GM21515 (cell line): ENCODE results near the gene NEK7.
"Not testable (repeated sequence)": the region's sequence is repeated elsewhere in the genome, so short reads cannot be mapped to it uniquely, and the experiment has no call there.

Source experiments
- ATAC-seq: cut with Tn5 transposase; IDR thresholded peaks from one replicate; pipeline ENCODE4 v1.9.1; 2021; ENCODE audit not compliant: unreplicated experiment

The NEK7 gene

DNA sequence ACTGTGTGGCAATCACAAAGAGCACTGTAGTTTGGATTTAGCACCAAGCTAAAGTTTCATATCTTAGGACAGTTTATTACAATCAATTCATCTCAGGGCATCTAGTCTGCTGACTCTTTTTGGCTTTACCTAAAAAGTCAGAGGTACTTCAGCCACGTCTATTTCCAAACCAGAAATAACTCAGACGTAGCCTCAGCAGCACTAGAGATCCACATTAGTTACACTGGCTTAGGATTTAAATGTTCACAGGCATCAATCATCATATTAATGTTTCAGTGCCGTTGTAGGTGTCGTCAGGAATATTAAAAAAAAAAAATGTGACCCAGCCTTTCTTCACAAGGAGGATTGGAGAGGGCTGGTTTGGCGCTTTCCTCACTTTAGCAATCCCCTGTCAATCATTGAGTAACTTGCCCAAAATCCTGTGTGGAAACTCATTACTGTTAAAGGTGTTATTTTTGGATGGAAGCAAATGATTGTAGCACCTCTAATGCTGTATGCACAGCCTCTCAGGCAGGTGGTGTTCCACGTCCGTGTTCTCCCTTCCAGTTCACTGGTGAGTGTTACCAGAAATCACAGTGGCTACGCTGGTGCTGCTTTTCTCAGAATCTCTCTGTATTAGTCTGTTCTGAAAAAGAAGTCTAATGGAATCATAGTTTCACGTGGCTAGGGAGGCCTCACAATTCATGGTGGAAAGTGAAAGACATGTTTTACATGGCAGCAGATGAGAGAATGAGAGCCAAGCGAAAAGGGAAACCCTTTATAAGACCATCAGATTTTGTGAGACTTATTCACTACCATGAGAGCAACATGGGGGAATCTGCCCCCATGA, 45.4 kb downstream of the NEK7 start:
- peak; percentile 82 for ATAC-seq

DNA sequence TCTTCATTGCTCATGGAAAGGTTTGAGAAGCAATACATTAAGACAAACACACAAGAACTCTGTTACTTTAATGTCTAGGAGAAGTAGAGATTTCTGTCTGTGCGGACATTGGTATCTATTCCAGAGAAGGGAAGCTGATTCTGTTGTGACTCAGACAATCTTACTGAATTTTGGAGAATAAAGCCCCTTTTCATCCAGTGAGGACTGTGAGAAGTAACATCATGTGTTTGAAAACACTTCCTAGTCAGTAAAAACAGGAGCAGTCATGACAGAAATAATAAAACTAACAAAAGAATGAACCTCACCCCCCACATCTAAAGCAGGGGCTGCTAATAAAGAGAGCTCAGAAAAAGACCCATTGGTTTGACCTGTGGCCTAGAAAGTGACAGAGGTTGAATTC, 46.6 kb downstream of the NEK7 start:
- ATAC-seq = no peak

DNA sequence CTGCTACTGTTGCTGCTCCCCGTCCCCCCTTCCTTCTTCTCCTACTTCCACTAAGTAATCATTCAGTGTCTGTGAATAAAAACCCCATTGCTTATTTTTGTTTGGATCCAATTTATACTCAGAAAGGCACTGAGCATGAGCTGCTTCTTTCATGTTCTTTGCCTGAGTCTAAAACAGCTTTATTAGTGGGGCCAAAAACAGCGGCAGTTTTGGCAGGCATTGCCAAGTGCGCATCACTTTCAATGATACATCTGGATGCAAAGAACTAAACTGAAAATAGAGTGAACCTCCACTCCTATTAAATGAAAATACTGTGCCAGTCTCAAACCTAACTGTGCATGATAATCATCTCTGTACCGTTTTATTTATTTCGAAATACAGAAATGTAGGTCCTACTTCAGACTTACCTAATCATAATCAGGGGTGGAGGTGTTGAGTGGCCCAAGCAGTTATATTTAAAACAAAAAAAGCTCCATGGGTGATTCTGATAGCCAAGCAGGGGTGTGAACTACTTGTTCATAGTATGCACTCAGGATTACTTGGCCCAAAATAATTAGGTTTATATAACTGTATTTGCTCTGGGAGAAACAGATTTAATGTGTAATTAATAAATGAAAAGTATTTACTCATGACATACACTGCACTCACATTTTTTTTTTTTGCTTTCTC, 48.4 kb downstream of the NEK7 start:
- no peak for ATAC-seq

DNA sequence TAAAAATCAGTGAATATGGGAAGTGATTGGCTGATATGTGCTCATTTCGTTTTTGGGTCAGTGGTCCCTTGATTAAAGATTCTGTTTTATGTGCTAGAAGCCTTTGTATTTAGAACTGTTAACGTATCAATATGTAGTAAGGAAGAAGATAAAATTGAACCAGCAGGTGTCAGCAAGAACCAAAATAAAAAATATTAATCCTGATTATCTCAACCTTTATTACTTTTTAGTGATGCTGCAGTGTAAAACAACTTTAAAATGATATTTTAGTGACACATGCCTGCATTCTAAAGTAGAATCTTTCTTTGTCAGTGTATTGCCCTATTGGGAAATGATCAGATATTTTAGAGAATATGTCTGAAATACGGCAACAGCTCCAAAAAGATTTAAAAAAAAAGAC, 49.5 kb downstream of the NEK7 start:
- no peak for ATAC-seq

DNA sequence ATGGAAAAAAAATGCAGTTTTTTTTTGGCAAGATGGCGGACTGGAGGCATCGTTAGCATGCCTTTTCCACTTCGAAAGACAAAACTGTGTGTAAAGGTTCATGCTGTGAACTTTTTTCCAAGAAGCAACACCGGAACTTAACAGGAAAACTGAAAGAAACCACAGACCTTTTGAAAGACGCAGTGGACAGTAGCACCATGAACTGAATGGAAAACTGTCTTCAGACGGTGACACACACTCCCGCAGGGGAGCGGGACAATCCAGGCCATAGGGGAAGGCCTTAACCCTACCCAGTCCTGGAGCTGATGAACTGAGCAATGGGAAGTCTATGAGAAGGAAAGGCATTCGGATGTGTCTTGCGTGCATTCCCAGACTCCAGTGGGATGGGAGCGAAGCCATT, 54.9 kb downstream of the NEK7 start:
- ATAC-seq = no peak

DNA sequence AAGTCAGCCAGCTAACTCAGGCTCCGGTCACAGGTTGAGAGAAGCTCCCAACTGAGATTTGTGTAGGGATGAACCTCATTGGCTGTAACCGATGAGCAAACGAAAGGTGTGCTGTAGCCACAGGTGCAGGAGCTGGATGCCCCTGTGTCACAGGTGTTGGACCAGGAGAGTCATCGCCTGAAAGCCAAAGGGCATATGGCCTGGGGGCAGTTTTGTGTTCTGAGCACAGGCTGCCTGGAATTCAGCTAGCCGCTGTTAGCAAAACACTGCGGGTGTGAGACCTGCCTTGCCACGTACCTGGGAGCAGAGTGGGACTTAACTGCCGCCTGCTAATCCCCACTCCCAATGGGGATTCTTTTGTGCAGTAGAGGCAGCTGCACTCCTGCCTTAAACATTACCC, 55.3 kb downstream of the NEK7 start:
- no peak for ATAC-seq

DNA sequence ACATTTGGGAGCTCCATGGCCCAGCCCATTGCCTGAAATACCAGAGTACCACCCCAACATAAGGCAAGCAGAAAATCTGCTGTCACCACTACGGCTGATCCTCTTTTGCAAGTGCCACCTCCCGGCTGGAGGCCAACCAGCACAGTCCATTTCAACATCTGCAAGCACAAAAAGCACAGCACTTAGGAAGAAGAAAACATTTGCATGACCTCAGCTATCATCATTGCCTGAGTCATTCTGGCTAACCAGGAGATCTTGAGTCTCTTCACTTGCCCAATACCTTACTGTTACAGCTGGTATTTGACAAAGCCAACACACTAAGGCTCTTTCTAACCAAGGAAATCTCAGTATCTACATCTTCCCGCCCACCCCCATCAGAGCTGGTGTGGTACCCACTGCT, 55.9 kb downstream of the NEK7 start:
- ATAC-seq = no peak

DNA sequence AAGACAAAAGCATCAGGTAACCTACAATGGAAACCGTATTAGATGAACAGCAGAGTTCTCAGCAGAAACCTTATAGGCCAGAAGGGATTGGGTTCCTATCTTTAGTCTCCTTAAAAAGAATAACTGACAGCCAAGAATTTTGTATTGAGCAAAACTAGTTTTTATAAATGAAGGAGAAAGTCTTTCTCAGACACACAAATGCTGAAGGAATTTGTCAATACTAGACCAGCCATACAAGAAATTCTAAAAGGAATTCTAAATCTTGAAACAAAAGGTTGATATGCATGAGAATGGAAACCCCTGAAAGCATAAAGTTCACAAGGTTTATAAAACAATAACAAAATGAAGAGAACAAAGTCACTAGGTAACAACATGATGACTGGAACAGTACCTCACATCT, 58.1 kb downstream of the NEK7 start:
- ATAC-seq = no peak

DNA sequence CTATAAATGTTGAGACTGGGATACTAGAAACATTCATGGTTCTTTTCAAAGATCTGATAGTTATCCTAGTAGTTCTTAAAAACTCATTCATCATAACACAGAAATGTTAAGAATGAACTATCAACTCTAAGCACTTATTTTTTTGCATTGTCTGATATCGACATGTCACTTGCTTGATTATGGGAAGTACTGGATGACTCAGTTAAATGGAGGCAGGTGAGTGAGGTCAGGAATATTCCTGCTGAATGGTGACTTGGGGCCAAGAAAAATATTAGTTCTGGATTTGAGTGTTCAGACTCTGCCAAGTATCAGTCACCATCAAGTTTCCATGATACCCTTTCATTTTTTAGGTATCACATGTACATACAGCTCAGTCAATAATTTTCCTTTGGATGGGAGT, 63.6 kb downstream of the NEK7 start:
- no peak for ATAC-seq

DNA sequence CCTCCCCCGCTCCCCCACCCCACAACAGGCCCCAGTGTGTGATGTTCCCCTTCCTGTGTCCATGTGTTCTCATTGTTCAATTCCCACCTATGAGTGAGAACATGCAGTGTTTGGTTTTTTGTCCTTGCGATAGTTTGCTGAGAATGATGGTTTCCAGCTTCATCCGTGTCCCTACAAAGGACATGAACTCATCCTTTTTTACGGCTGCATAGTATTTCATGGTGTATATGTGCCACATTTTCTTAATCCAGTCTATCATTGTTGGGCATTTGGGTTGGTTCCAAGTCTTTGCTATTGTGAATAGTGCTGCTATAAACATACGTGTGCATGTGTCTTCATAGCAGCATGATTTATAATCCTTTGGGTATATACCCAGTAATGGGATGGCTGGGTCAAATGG, 70.2 kb downstream of the NEK7 start:
- not testable (repeated sequence) for ATAC-seq

DNA sequence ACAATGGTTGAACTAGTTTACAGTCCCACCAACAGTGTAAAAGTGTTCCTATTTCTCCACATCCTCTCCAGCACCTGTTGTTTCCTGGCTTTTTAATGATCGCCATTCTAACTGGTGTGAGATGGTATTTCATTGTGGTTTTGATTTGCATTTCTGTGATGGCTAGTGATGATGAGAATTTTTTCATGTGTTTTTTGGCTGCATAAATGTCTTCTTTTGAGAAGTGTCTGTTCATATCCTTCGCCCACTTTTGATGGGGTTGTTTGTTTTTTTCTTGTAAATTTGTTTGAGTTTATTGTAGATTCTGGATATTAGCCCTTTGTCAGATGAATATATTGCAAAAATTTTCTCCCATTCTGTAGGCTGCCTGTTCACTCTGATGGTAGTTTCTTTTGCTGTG, 70.7 kb downstream of the NEK7 start:
- ATAC-seq = not testable (repeated sequence)

DNA sequence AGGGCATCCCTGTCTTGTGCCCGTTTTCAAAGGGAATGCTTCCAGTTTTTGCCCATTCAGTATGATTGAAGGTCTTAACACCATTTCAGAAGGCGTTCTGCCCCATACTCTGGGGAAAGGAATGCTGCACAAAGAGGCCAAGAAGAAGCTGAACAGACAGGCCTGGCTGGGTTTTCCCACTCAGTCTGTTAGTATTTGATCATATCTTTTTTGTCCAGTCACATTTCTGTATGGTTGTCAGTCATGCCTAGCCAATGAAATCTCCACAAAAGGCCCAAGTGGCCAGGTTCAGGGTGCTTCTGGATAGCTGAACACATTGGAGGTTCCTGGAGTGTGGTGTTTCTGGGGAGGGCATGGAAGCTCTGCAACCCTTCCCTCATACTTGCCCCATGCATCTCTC, 72.1 kb downstream of the NEK7 start:
- ATAC-seq = no peak

DNA sequence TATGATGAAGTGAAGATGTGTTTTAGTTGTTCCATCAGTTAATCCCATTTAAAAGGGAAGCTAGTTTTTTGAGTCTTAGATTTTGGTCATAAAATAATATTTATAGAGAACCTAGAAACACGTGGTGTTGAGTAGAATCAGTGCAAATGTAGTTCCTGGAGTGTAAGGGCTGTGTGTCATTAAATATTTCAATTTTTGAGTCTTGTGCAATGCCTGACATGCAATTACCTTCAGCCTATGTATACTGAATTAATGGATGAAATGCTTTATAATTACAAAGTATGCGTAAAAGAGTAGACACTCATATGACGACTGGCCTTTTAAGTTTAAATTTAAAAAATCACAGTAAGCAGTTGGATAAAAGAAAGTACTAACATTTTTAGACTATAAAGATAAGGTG, 75.0 kb downstream of the NEK7 start:
- ATAC-seq = no peak

DNA sequence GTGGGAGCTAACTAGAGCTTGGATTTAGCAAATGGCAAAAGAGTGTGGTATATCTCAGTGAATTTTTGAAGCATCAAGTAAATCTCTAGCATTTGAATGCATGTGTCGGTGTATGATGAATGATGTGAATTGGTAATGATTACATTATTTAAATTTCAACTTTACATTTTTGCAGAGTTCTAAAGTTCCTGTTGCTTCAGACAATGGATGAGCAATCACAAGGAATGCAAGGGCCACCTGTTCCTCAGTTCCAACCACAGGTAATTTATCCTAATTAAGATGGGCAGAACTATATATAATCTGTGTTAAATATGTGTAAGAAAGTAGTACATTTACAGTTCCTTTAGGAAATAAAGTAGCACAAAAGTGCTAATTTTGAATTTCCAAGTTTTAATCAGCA, 75.6 kb downstream of the NEK7 start:
- no peak for ATAC-seq

DNA sequence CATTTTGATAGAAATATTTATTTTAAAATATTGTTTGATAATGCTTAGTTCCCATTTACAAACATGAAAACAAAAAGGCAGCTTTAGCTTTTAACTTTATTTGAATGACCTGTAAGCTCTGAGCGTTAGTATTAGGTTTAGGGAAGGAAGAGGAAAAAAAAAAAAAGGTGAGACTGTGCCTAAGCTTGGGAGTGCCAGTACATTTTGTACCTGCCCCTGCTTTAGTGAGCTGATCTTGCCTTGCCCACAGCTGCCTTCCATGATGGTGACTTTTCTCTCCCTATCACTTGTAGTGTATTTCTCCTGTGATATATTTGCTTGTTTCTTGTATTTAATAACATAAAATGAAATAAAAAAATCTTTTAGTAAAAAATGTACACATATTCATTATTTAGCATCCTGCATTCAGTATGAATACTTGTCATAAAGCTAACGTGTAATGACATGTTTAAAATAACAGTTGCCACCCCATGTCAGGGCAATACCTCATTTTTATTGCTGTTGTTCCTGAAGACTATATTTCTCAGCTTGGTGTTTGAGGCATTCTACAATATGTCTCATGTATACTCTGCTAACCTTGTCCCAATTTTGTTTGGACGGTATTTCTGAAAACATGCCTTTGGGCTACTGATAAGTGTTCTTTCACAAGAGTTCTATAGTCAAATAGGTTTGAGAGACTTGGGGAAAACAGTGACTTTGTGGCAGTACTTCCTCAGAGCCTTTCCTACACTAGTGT, 76.3 kb downstream of the NEK7 start:
- no peak for ATAC-seq

DNA sequence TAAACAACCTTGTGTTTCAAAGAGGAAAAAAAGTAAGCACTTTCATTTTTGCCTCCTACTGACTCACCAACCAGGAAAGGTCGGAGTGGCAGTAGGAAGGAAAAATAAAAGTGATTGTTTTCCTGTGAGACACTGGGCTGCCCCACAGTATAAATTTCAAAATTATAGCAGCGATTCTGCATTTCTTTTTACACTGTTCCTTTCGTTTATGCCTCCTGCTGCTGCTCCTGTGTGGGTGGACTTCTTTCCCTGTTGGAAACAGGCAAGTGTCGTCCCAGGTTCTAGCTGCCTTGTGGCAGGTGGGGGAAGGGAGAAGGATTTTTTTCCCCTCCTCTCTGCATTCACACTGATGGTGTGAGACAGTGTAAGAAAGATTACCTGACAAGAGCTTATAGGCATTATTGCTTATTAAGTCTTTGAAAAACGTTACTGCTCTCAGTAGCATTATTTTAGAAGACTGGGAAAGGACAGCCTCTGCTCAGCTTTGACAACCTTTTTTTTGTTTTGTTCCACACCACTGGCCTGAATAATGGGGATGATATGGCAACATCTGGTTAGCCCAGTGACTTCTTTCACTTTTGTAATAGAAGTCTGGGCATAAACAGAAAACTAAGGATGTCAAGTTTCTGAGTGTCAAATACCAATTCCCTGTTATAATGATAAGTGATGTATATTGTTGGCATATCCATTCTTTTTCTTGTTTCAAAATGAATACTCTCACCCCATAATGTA, 77.9 kb downstream of the NEK7 start:
- ATAC-seq = no peak

DNA sequence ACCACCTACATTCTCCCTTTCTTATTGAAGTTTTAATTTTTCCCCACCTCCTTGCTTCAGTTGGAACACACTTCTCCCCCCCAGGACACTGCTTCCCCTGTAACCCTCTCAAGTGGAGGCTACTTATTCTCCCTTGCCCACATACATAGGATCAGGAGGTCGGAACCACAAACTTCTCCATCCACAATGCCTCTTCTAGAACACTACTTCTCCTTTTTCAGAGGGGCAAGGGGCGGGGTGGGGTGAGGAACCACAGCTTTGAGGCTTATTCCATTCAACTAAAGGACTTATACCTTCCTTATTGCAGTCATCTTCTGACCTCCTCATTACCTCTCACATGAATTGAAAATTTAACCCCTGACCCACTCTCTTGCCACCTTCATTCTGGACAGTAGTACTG, 81.3 kb downstream of the NEK7 start:
- no peak for ATAC-seq

DNA sequence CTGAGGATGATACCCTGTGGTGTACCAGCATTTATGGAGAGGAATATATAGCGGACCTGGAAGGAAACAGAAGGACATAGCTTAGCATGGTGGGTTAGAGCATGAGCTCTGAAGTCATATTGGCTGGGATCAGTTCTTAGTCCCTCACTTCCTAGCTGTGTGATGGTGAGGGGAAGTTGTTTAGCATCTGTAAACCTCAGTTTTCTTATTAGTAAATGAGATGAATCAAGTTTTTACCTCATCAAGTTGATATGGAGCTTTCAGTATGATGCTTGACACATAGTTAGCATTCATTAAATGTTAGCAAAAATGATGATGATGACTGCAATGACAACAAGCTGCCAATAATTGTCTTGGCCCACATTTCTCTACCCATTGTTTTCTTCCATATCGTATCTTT, 84.8 kb downstream of the NEK7 start:
- ATAC-seq = no peak

DNA sequence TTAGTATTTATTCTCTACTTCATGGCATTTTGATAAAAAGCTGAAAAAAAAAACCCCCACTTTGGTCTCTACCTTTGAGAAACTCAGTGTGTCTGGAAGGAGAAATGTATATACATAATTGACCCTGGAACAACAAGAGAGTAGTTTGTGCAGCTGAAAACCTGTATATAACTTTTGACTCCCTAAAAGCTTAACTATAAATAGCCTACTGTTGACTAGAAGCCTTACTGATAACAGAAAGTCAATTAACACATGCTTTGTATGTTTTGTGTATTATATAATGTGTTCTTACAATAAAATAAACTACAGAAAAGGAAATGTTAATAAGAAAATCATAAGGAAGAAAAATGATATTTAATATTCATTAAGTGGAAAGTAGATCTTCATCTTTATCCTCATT, 88.0 kb downstream of the NEK7 start:
- ATAC-seq = no peak

DNA sequence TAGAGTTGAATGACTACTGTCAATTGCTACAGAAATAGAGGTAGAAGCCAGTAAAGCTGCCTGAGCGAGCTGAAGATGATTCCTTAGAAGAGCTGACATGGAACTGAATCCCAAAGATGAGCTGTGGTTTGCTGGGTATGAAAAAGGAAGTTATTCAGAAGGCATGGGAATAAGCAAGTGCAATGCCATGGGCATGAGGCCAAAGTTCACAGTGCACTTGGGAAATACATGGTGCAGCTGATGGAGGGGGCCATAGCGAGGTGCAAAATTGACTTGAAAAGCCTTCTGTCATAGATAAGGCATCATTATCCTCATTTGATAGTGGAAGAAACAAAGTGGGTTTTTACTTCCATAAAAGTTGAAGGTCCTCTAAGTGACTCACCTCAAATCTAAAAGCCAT, 88.6 kb downstream of the NEK7 start:
- no peak for ATAC-seq

DNA sequence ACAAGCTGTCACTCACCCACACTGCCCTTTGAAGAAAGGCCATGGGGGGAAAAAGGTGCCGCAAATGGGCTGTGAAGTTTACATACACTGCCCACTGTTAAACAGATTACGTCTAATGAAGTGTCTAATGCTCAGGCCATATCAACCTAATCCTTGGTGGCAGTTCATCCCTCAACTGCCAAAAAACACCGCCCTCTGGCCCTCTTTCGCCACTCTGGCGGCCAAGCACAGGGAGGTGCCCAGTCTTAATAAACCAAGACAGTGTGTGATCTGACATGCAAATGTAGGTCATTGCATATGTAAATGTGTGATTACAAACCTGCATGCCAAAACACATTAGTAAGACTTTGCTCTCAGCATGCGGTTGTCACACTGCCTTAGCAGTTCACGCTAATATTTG, 89.5 kb downstream of the NEK7 start:
- no peak for ATAC-seq
